HG03159 (cell line): Measurements from ENCODE around the gene CTAG1B.
"Not testable (repeated sequence)": the region's sequence is repeated elsewhere in the genome, so short reads cannot be mapped to it uniquely, and the experiment has no call there.

Experiments
- ATAC-seq: cut with Tn5 transposase; IDR thresholded peaks from one replicate; pipeline ENCODE4 v1.9.1; 2021; ENCODE audit warnings: mild to moderate bottlenecking, moderate library complexity; ENCODE audit not compliant: unreplicated experiment

The CTAG1B gene

GRCh38 chrX:154619182-154619581 lies at the start of gene CTAG1B:
TSS of gene CTAG1B (minus strand) at chrX:154619282. CDS start at chrX:154619218, 64 bp downstream.
- ATAC-seq: not testable (repeated sequence)

- no peak for ATAC-seq
Measured at GRCh38 chrX:154661899-154662298, 42.8 kb upstream of the CTAG1B start.

- no peak for ATAC-seq
Measured at GRCh38 chrX:154661170-154661569, 42.1 kb upstream of the CTAG1B start.

GRCh38 chrX:154660541-154660940 lies 41.5 kb upstream of the CTAG1B start:
- no peak for ATAC-seq

GRCh38 chrX:154658957-154659356 lies 39.9 kb upstream of the CTAG1B start:
- no peak for ATAC-seq

GRCh38 chrX:154658187-154658586 lies 39.1 kb upstream of the CTAG1B start:
- no peak for ATAC-seq

GRCh38 chrX:154657226-154657805 lies 38.2 kb upstream of the CTAG1B start:
- no peak for ATAC-seq

- ATAC-seq: no peak
Measured at GRCh38 chrX:154655786-154656185, 36.7 kb upstream of the CTAG1B start.

- ATAC-seq: no peak
Measured at GRCh38 chrX:154655346-154655745, 36.3 kb upstream of the CTAG1B start.

- ATAC-seq: no peak
Measured at GRCh38 chrX:154654925-154655324, 35.8 kb upstream of the CTAG1B start.

GRCh38 chrX:154654372-154654771 lies 35.3 kb upstream of the CTAG1B start:
- ATAC-seq: no peak

- not testable (repeated sequence) for ATAC-seq
Measured at GRCh38 chrX:154653413-154653812, 34.3 kb upstream of the CTAG1B start, which contains the start of gene CTAG2. TSS of gene CTAG2 (minus strand) at chrX:154653579. CDS start at chrX:154653515, 64 bp downstream.

GRCh38 chrX:154653048-154653401 lies 33.9 kb upstream of the CTAG1B start:
- ATAC-seq: no peak

GRCh38 chrX:154652311-154653047 lies 33.4 kb upstream of the CTAG1B start:
- no peak for ATAC-seq

- no peak for ATAC-seq
Measured at GRCh38 chrX:154650221-154650510, 31.1 kb upstream of the CTAG1B start.

- no peak for ATAC-seq
Measured at GRCh38 chrX:154649503-154650220, 30.6 kb upstream of the CTAG1B start.

- ATAC-seq: no peak
Measured at GRCh38 chrX:154648931-154649330, 29.8 kb upstream of the CTAG1B start.

GRCh38 chrX:154645745-154646378 lies 26.8 kb upstream of the CTAG1B start:
- ATAC-seq: not testable (repeated sequence)

- not testable (repeated sequence) for ATAC-seq
Measured at GRCh38 chrX:154643708-154644107, 24.6 kb upstream of the CTAG1B start.

- not testable (repeated sequence) for ATAC-seq
Measured at GRCh38 chrX:154641740-154642139, 22.7 kb upstream of the CTAG1B start.

GRCh38 chrX:154633661-154634060 lies 14.6 kb upstream of the CTAG1B start:
- not testable (repeated sequence) for ATAC-seq

- not testable (repeated sequence) for ATAC-seq
Measured at GRCh38 chrX:154630949-154631348, 11.9 kb upstream of the CTAG1B start.
